NB4 (cell line): ENCODE measurements around the gene CD151.

ENCODE experiments used
- MYC ChIP-seq: IDR thresholded peaks from 2 replicates; pipeline ENCODE4 v1.6.1; 2011; ENCODE audit warnings: low read depth, low read length
- POLR2A ChIP-seq: IDR thresholded peaks from 2 replicates; pipeline ENCODE4 v1.6.1; 2011; ENCODE audit warnings: mild to moderate bottlenecking; ENCODE audit not compliant: insufficient read length; ENCODE audit errors: extremely low read depth
- TF ChIP-seq, protein P1 (sequence below): IDR thresholded peaks from one replicate; pipeline ENCODE4 v1.5.1; 2012; ENCODE audit warnings: low read depth, low read length
- TF ChIP-seq, protein P2 (sequence below): IDR thresholded peaks from 2 replicates; pipeline ENCODE4 v1.6.1; 2011; ENCODE audit warnings: low read depth, low read length

DNA sequence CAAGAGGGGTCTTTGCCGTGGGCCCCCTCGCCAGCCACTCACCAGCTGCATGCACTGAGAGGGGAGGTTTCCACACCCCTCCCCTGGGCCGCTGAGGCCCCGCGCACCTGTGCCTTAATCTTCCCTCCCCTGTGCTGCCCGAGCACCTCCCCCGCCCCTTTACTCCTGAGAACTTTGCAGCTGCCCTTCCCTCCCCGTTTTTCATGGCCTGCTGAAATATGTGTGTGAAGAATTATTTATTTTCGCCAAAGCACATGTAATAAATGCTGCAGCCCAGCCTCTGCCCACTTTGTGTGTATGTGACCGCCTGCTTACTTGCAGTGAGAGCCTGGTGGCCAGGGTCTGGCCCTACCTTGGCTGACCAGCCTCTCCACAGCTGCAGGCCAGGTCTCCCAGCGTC lies 7.8 kb upstream of the CD151 start:
- no peak for TF ChIP-seq MYC
- TF ChIP-seq POLR2A: no peak
- TF ChIP-seq, protein P1, sequence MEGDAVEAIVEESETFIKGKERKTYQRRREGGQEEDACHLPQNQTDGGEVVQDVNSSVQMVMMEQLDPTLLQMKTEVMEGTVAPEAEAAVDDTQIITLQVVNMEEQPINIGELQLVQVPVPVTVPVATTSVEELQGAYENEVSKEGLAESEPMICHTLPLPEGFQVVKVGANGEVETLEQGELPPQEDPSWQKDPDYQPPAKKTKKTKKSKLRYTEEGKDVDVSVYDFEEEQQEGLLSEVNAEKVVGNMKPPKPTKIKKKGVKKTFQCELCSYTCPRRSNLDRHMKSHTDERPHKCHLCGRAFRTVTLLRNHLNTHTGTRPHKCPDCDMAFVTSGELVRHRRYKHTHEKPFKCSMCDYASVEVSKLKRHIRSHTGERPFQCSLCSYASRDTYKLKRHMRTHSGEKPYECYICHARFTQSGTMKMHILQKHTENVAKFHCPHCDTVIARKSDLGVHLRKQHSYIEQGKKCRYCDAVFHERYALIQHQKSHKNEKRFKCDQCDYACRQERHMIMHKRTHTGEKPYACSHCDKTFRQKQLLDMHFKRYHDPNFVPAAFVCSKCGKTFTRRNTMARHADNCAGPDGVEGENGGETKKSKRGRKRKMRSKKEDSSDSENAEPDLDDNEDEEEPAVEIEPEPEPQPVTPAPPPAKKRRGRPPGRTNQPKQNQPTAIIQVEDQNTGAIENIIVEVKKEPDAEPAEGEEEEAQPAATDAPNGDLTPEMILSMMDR: no peak
- TF ChIP-seq, protein P2, sequence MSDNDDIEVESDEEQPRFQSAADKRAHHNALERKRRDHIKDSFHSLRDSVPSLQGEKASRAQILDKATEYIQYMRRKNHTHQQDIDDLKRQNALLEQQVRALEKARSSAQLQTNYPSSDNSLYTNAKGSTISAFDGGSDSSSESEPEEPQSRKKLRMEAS: no peak
